PC-9 (cell line): Measurements from ENCODE around the gene KATNAL1. TPM values are rescaled to one million over a fixed set of nuclear protein-coding genes. Genes with fewer than 3 reads are reported as not detected.
"Not testable (repeated sequence)": the region's sequence is repeated elsewhere in the genome, so short reads cannot be mapped to it uniquely, and the experiment has no call there.

ENCODE experiments used
- BruUV-seq: library from RNA; stranded (reverse); fragments of 400-500 nt; replicated peaks from 2 replicates; lab custom pipeline; 2021; lab: Mats Ljungman, UMichigan
- CTCF ChIA-PET: fragments of 300-600 bp; sonication (Branson Sonifier 250); formaldehyde crosslinking; loops from one replicate; lab custom pipeline; 2022; ENCODE audit warnings: antibody characterized with exemption; lab: Charles Lee
- POLR2A ChIA-PET: fragments of 300-600 bp; sonication (Branson Sonifier 250); formaldehyde crosslinking; loops from one replicate; lab custom pipeline; 2022; ENCODE audit warnings: antibody characterized with exemption; ENCODE audit not compliant: unreplicated experiment; lab: Charles Lee
- DNase-seq, 2 experiments: peaks; one replicate each; pipeline versions ENCODE4 v3.0.0 to v3.0.0-alpha.2; 2015 to 2022; ENCODE audit warnings: mixed read lengths in 1 of 2
- H2AFZ ChIP-seq: fragments of 200-600 bp; sonication (generic); 2 replicates; pipeline ENCODE4 v1.8.1; 2017; ENCODE audit warnings: antibody characterized with exemption
- H3F3A ChIP-seq: fragments of 200-600 bp; sonication (generic); 2 replicates; pipeline ENCODE4 v1.8.1; 2017; ENCODE audit warnings: antibody characterized with exemption, mild to moderate bottlenecking, low read depth; ENCODE audit not compliant: insufficient read depth
- H3K27ac ChIP-seq: fragments of 200-600 bp; sonication (generic); 2 replicates; pipeline ENCODE4 v1.6.1; 2016; ENCODE audit warnings: mixed run types
- H3K27me3 ChIP-seq: fragments of 200-600 bp; sonication (generic); 2 replicates; pipeline ENCODE4 v1.6.1; 2016; ENCODE audit warnings: low read depth, mixed run types; ENCODE audit not compliant: insufficient read depth
- H3K36me3 ChIP-seq: fragments of 200-600 bp; sonication (generic); 2 replicates; pipeline ENCODE4 v1.6.1; 2016; ENCODE audit warnings: low read depth, mixed run types
- H3K4me1 ChIP-seq: fragments of 200-600 bp; sonication (generic); replicated peaks from 2 replicates; pipeline ENCODE4 v1.6.1; 2016; ENCODE audit warnings: mixed run types; ENCODE audit not compliant: insufficient read depth
- H3K4me2 ChIP-seq: fragments of 200-600 bp; sonication (generic); 2 replicates; pipeline ENCODE4 v1.6.1; 2017; ENCODE audit warnings: mixed run types
- H3K4me3 ChIP-seq: fragments of 200-600 bp; sonication (generic); 2 replicates; pipeline ENCODE4 v1.6.1; 2016; ENCODE audit warnings: mixed run types
- H3K79me2 ChIP-seq: fragments of 200-600 bp; sonication (generic); 2 replicates; pipeline ENCODE4 v1.6.1; 2017; ENCODE audit warnings: low read depth, mixed run types
- H3K9me2 ChIP-seq: fragments of 200-600 bp; sonication (generic); 2 replicates; pipeline ENCODE4 v1.8.1; 2017; ENCODE audit warnings: mild to moderate bottlenecking; ENCODE audit not compliant: insufficient read depth
- H3K9me3 ChIP-seq: fragments of 200-600 bp; sonication (generic); 2 replicates; pipeline ENCODE4 v1.8.1; 2016; ENCODE audit warnings: low read depth; ENCODE audit not compliant: insufficient read depth
- H4K20me1 ChIP-seq: fragments of 200-600 bp; sonication (generic); 2 replicates; pipeline ENCODE4 v1.8.1; 2017; ENCODE audit not compliant: insufficient read depth
- CTCF ChIP-seq: fragments of 200-600 bp; sonication (generic); conservative IDR thresholded peaks from 2 replicates; pipeline ENCODE4 v1.6.1; 2017; ENCODE audit warnings: mixed run types, antibody characterized with exemption, mild to moderate bottlenecking, moderate library complexity
- EZH2 ChIP-seq: fragments of 200-600 bp; sonication (generic); IDR thresholded peaks from 2 replicates; pipeline ENCODE4 v1.8.0; 2017; ENCODE audit warnings: antibody characterized with exemption, low read depth
- intact Hi-C: fragments of 100-400 bp; cut with micrococcal nuclease; formaldehyde crosslinking; loops from one replicate; pipeline ENCODE4 v1.10.0; 2022; ENCODE audit not compliant: unreplicated experiment
- total RNA-seq: library from RNA; stranded (reverse); gene quantifications from 2 replicates; pipeline ENCODE4 v1.2.3, GENCODE V29; 2021

Gene KATNAL1
- total RNA-seq, 1 experiment from 2014 or later = 11.8 TPM

- Histone ChIP-seq H2AFZ (no peak overlapping the region), H3K4me3 (no peak overlapping the region), H3K9me2 (no peaks in the 10 kb centered on the region), H3K27me3 (no peaks in the 10 kb centered on the region), H3F3A (no peaks in the 10 kb centered on the region), H4K20me1 (no peaks in the 10 kb centered on the region), H3K27ac (no peak overlapping the region), H3K36me3 (no peaks in the 10 kb centered on the region), H3K4me1 (no peaks in the 10 kb centered on the region), H3K79me2 (no peaks in the 10 kb centered on the region), H3K9me3 (no peaks in the 10 kb centered on the region), H3K4me2 (no peak overlapping the region)
- CTCF ChIA-PET = no interaction called here
- DNase-seq = no peak
- TF ChIP-seq EZH2 (no peak), CTCF (no peak)
- POLR2A ChIA-PET = interaction anchor here (0.9 kb wide), 1 partner anchor 96 kb away, joined by 8 read pairs; no protein-coding TSS in a partner anchor
- BruUV-seq = no TSS peak
- intact Hi-C loops = no loop called here
These were observed 31.2 kb downstream of the KATNAL1 start for GRCh38 chr13:30276178-30276577.

GRCh38 chr13:30274083-30274482, 33.3 kb downstream of the KATNAL1 start:
- Histone ChIP-seq H3K27me3 (no peaks in the 10 kb centered on the region), H2AFZ (no peak overlapping the region), H3K4me3 (no peak overlapping the region), H3K79me2 (no peaks in the 10 kb centered on the region), H3K27ac (no peak overlapping the region), H3K9me2 (no peaks in the 10 kb centered on the region), H3K9me3 (no peaks in the 10 kb centered on the region), H3K4me2 (no peak overlapping the region), H3K36me3 (no peaks in the 10 kb centered on the region), H3K4me1 (no peaks in the 10 kb centered on the region), H4K20me1 (no peaks in the 10 kb centered on the region), H3F3A (no peaks in the 10 kb centered on the region)
- no peak for DNase-seq
- intact Hi-C loops = no loop called here
- TF ChIP-seq CTCF = no peak
- TF ChIP-seq EZH2 = no peak
- CTCF ChIA-PET = no interaction called here
- POLR2A ChIA-PET = no interaction called here
- no TSS peak for BruUV-seq

- H3K4me2 ChIP-seq, H3K4me1 ChIP-seq, H4K20me1 ChIP-seq, H3K4me3 ChIP-seq, H3K79me2 ChIP-seq, H3K27me3 ChIP-seq, H3K27ac ChIP-seq, H3K36me3 ChIP-seq, DNase-seq, H3K9me2 ChIP-seq, H3K9me3 ChIP-seq, BruUV-seq, POLR2A ChIA-PET, intact Hi-C loops, CTCF ChIA-PET, H2AFZ ChIP-seq, H3F3A ChIP-seq: not testable (repeated sequence)
These were observed 37.3 kb downstream of the KATNAL1 start for GRCh38 chr13:30270035-30270434.

- Histone ChIP-seq H3K4me1 (no peaks in the 10 kb centered on the region), H3K9me3 (no peaks in the 10 kb centered on the region), H3K4me2 (no peak overlapping the region), H3K79me2 (no peaks in the 10 kb centered on the region), H3K36me3 (no peaks in the 10 kb centered on the region), H3K9me2 (no peaks in the 10 kb centered on the region), H3K27ac (no peak overlapping the region), H4K20me1 (no peaks in the 10 kb centered on the region), H2AFZ (no peak overlapping the region), H3K4me3 (no peak overlapping the region), H3K27me3 (no peaks in the 10 kb centered on the region), H3F3A (no peaks in the 10 kb centered on the region)
- CTCF ChIA-PET = no interaction called here
- BruUV-seq = no TSS peak
- no peak for DNase-seq
- POLR2A ChIA-PET = interaction anchor here (0.6 kb wide), 1 partner anchor 91 kb away, joined by 4 read pairs; no protein-coding TSS in a partner anchor
- intact Hi-C loops = no loop called here
- TF ChIP-seq EZH2 = no peak
- no peak for TF ChIP-seq CTCF
These were observed 38.7 kb downstream of the KATNAL1 start for GRCh38 chr13:30268673-30269072.
